ENCODE data around the gene EDA.

- TF ChIP-seq CTCF (IDR thresholded peaks at IDR 0.05) (no peak), ZFX (IDR thresholded peaks at IDR 0.05; ENCODE audit: borderline replicate concordance) (no peak)
These were observed 717 bp downstream of the EDA start for GRCh38 chrX:69616457-69617203.
